Measurements from ENCODE around the gene MYLK2.
"Not testable (repeated sequence)": the region's sequence is repeated elsewhere in the genome, so short reads cannot be mapped to it uniquely, and the experiment has no call there.

Gene MYLK2

DNA sequence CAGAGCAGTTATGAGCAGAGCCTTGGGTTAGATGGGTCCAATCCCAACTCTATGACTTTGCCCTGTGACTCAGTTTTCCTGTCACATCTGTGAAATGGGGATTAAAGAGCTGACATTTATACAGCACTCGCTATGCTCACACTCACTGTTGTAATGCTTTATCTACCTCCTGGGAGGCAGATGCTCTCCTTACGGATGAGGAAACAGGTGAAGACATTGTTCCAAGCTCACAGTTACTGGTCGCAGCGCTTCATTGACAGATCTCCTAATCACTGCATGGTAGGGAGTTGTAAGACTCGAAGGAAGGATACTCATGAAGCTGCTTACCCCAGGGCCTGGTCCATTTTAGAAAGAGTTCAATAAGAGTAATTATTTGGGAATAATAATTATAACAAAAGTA is 2.9 kb upstream of the MYLK2 start:
- DNase-seq, result no peak

DNA sequence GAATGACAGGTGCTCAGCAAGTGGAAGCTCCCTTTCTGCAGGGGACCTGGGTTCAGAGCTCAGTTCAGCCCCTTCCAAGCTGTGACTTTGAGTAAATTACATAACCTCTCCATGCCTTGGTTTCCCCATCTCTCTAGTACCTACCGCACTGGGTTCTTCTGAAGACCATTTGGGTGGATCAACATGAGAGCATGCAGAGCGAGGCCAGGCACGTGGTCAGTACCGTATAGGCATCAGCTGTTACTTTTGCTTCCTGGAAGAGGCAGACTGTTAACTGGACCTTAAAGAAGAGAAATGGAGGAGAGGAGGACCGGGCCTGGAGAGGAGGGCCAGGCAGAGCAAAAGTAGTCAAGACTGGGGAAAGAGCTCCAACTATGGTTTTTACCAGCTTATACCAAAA is 1.7 kb upstream of the MYLK2 start:
- no peak for DNase-seq

DNA sequence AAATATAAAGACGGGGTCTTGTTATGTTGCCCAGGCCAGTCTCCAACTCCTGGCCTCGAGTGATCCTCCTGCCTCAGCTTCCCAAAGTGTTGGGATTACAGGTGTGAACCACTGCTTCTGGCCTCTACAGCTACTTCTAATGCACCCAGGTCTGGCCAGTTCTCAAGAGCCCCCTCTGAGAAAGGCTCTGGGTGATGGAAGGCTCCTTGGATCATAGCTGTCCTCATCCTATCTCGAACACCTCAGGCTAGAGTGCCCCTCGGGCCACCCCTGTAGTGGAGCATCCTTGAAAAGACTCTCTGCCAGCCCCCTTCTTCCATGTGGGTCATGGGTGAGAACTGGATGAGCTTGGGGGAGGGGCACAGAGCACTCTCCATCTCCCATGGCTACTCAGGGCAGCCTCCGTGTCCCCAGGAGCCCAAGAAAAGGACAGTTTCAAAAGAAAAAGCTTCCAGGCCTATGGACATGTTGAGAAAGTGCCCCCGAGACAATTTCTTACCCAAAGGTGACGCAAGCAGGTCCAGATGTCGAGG is 714 bp upstream of the MYLK2 start:
- no peak for DNase-seq

DNA sequence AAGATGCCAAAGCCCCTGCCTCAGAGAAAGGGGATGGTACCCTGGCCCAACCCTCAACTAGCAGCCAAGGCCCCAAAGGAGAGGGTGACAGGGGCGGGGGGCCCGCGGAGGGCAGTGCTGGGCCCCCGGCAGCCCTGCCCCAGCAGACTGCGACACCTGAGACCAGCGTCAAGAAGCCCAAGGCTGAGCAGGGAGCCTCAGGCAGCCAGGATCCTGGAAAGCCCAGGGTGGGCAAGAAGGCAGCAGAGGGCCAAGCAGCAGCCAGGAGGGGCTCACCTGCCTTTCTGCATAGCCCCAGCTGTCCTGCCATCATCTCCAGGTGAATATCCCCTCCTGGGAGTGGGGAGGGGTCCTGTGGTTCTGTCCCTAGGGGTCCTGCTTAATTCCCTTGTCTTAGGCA is 1.1 kb downstream of the MYLK2 start:
- no peak for DNase-seq

DNA sequence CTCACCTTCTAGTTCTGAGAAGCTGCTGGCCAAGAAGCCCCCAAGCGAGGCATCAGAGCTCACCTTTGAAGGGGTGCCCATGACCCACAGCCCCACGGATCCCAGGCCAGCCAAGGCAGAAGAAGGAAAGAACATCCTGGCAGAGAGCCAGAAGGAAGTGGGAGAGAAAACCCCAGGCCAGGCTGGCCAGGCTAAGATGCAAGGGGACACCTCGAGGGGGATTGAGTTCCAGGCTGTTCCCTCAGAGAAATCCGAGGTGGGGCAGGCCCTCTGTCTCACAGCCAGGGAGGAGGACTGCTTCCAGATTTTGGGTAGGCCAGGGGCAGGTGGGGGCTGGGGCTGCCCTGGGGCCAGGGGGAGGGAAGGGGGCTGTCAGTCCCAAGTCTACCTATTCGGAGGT is 2.3 kb downstream of the MYLK2 start:
- DNase-seq, result no peak

DNA sequence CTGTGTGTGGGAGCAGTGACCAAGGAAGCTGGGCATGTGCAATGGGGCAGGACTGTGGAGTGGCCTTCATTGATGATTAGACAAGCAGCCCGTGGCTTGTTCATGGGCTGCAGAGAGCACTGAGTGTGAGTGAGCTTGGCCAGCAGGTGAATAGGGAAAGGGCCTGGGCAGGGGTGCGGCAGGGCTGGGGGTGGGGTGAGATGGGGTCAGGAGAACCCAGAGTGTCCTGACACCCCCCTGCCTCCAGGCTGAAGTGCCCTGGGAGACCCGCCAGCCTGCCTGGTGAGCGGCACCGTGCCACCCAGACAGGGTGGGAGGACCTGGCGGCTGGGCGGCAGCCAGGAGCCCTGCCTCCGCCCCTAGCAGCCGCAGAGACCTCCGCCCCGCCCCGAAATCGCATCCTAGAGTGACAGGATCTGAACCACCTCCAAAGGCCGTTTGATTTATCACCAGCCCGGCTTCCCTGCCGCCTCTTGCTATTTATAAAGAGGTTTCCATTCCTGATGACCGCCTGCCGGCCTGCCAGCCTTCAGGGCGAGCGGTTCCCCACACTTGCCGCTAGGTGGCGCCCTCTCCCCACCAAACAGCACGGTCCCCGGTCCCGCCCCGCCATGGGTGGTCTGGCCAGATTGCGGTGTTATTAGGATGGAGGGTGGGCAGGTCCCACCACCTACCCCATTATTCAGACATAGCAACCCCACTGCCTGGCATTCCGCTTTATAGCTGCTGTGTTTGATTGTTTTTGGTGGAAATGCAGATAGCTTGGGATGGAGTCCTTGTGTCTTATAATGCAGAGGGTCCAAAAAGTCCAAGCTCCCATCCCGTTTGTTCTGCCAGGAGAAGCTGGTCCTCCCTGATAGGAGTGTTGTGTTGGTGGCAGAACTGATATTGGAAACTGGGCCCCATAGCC is 3.5 kb downstream of the MYLK2 start:
- no peak for DNase-seq

DNA sequence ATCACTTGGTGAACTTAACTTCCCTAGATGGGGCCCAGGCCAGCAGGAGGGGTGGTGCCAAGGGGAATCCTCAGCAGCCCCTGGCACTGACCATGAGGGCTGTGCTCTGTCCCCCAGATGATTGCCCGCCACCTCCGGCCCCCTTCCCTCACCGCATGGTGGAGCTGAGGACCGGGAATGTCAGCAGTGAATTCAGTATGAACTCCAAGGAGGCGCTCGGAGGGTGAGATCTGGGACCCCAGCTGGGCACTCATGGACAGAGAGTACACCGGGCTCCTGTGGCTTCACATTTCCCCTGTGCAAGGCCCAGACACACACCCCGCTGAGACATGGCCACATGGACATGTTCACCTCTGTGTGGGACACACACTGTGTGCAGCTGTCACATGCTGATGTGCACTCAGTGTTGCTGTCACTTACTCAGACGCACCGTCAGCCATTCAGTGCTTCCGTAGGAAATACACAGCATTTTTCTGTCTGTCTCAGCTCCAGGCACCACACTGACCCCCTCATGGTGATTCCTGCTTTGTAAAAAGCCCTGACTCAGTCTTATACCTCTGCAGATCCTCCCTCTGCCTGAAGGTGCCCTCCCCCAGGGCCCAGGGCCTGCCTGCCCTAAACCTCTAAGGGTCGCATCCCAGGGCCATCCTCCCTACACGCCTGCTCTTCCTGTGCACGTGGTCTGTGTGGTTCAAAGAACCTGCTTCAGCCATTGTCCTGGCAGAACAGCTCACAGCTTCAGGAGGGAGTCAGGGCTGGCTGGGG is 4.4 kb downstream of the MYLK2 start:
- no peak for DNase-seq

DNA sequence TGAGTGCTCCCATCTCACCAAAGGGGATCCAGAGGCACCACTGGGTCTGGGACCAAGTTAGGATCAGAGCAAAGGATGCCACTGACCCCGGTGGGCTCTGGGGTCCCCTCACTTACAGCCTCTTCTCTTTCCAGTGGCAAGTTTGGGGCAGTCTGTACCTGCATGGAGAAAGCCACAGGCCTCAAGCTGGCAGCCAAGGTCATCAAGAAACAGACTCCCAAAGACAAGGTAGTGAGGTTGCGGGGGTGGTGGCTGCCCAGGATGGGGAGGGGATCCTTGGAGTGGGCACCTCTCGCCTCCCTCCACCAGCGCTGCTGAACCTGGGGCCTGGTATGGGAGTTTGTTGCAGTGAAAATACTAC is 4.9 kb downstream of the MYLK2 start:
- no peak for DNase-seq

DNA sequence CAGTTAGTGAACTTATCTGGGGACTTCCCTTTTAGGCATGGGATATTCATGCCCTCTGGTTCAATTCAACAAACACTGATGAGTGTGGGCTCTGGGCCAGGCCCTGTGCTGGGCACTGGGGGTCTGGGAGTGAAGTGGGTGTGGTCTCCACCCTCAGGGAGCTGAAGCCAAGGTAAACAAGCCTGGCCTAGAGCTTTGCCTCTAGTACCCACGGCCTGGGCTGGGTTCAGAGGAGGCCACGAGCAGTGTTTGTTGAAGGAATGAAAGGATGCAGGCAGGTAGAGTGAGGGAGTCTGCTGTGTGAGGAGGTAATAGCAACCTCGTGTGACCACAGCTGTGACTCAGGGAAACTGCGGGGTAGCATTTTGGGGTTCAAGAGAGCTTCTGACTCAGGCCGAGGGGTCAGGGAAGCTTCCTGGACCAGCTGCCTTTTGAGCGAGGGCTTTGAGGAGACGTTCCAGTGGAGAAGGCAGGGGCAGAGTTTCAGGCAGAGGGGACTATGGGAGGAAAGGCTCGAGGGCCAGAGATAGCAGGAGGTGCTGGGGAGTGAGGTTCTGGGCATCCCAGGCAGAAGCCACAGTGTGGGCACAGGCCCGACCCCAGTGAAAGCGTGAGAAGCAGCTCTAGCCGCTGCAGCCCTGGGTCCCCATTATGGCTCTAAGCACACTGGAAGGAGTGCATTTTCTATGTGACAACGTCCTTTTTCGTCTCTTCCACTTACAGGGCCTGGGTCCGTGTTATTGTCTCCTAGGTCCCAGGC is 5.6 kb downstream of the MYLK2 start:
- no peak for DNase-seq

DNA sequence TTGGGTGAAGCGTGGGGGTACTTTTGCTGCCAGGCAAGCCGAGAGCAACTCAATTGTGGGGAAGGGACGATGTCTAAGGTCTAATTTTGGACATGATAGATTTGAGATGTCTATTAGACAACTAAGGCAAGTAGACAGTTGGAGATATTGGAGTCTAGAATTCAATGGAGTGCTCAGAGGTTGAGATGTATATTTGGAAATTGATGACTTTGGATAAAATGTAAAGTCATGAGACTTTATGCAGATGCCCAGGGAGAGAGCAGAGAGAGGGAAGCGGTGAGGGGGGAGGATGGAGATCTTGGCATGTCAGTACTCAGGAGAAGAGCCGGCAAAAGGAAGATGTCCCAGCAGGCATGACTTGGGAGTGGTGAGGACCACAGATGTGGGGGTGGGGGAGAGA is 6.9 kb downstream of the MYLK2 start:
- DNase-seq, result no peak

DNA sequence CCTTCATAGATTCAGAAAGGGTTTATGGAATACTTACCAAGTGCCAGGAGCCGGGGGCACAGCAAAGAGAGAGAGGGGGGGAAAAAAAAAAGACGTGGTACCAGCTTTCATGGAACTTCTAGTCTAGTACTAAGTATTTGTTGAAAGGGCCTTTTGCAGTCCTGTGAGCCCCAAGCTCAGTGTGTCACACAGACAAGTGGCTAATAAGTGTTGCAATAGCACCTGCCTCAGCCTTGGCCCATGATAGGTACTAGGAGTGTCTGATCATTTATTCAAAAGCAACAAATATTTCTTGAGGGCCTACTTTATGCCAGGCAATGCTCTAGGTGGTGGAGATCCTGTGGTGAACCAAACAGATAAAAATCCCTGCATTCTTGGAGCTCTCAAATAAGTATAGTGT is 7.9 kb downstream of the MYLK2 start:
- DNase-seq, result no peak

DNA sequence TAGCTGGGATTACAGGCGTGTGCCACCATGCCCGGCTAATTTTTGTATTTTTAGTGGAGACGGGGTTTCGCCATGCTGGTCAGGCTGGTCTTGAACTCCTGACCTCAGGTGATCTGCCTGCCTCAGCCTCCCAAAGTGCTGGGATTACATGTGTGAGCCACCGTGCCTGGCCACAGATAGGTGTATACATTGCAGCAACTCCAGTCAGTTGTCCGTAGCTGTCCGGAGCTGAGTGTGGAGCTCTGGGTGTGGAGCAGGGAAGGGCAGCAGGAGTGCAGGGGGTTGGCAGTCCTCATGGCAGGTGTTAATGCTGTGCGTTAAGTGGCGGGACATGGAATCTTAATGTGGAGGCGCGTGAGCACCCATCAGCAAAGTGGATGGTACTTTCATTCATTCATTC is 8.9 kb downstream of the MYLK2 start:
- DNase-seq, result not testable (repeated sequence)

DNA sequence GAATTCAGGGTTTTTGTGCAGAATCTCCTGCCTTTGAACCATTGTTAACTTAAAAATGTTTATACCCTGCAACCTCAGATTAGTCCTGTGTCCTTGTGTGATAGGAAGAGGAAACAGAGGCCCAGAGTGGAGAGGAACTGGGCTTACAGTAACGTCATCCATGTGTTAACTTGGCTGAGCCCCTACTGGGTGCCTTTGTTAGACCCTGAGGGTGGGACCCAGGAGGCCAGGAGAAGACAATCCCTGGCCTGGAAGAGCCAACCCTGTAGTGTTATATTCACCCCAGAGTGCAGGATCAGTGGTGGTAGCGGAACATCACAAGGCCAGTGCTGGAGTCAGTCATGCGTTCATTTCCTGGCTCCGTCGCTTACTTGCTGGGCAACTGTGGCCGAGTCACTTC is 10.6 kb downstream of the MYLK2 start:
- DNase-seq, result no peak

DNA sequence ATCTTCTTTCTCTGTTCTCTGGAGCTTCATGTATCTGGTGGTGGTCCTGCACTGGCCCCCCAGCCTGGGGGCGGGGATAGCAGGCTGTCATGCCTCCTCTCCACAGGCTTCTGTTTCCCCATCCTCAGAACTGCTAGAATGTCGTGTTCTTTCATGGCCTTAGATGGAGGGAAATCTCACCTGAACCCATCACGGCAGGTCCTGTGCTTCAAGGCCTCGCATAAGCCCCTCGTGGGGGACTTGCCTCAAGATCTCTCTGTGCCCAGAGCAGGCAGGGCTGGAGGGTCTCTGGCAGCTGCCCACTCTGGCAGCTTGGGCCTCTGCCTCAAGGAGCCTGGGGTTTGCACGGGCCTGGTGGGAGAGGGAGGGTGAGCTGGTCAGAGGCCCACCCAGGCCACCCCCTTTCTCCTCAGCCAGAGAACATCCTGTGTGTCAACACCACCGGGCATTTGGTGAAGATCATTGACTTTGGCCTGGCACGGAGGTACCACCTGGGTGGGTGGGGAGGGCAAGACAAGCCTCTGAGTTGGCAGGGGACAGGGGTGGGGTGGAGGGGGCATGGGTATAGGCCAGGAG is 11.3 kb downstream of the MYLK2 start:
- DNase-seq, result no peak

DNA sequence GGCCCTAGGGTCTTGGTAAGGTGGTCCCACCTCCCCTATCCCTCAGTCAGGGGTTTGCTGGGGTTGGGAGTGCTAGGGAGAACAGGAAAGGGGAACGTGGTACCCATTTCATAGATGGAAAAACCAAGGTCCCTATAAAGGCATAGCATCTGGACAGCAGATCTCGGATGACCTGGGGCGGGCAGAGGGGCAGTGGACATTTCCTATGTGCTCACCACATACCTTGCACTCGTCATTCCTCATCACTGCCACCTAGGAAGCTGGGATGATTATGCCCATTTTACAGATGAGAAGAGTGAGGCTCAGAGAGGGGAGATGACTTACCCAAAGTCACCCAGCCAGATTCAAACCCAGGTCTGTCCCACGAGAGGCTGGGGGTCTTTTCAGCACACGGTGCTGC is 12.1 kb downstream of the MYLK2 start:
- DNase-seq, result no peak

DNA sequence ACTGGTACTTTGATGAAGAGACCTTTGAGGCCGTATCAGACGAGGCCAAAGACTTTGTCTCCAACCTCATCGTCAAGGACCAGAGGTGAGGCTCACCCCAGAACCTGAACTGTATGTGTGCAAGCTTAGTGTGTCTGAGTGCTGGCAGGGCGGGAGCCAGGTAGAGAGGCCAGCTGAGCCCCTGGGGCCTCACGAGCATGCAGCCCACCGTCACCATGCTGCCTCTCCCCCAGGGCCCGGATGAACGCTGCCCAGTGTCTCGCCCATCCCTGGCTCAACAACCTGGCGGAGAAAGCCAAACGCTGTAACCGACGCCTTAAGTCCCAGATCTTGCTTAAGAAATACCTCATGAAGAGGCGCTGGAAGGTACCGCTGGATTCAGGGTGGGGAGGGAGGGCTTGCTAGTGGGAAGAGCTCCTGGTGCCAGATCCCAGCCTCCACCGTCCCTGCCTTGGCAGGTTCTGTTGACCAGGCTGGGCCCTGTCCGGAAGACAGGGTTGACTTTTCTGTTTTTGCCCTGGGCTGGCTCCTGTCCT is 12.7 kb downstream of the MYLK2 start:
- DNase-seq, result no peak

DNA sequence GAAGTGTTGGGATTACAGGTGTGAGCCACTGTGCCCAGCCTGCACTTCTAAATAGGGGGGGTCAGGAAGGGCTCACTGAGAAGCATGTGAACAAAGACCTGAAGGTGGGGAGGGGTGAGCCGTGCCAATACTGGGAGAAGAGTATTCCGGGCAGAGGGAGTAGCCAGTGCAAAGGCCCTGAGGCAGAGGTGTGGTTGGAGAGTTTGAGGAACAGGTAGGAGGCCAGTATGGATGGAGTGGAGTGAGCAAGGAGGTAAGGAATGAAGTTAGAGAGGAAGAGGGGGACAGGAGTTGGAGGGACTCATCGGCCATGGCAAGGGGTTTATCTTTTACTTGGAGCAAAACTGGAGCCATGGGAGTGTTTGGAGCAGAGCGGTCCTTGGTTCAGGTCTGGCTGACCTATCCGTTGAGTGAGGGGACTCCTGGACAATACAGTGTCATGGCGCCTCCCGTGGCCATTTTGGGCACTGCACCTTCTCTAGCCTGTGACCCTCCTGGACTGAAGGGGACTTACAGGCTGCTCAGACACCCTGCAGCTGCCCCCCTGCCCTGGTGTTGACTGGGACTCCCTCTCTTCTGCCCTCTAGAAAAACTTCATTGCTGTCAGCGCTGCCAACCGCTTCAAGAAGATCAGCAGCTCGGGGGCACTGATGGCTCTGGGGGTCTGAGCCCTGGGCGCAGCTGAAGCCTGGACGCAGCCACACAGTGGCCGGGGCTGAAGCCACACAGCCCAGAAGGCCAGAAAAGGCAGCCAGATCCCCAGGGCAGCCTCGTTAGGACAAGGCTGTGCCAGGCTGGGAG is 14.2 kb downstream of the MYLK2 start:
- DNase-seq, result no peak

DNA sequence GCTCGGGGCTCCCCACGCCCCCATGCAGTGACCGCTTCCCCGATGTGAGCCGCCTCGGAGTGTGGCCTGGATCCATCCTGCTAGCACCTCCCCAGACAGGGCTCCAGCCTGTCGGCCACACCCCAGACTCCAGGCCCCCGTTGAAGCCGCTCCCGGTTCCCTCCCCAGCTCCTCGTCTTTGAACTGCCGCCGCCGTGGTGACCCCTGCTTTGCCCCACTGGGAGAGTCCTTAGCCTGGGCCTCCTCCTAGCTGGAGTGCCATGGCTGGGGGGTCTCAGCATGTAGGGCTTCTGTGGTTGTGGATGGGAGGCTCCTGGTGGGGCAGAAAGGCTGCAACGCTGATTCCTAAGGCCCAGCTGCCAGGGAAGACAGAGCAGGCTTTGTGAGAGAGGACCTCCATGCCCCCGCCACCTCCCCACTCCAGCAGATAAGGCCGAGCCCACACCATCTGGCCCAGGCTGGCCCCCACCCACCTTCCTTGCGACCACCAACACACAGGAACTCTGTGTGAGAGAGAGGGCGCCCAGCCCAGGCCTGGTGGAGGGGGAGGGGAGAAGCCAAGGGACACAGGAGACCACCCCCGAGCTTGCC is 14.9 kb downstream of the MYLK2 start:
- DNase-seq, result no peak

DNA sequence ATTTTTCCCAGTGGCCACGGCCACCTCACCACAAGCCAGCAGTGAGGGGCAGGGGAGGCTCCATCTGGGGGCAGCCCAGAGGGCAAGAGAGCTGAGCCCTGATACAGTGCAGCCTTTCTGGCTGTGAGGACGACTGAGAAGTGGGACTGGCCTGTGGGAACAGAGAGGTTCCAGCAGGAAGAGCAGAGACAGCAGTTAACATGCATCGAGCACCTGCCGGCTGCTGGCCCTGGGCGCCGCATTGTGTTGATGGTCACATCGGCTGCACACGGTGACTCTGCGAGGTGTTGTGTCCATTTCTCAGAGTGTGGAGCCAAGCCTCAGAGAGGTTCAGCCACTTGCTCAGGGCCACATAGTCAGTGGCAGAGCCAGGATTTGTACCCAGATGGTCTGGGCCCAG is 16.4 kb downstream of the MYLK2 start:
- no peak for DNase-seq

DNA sequence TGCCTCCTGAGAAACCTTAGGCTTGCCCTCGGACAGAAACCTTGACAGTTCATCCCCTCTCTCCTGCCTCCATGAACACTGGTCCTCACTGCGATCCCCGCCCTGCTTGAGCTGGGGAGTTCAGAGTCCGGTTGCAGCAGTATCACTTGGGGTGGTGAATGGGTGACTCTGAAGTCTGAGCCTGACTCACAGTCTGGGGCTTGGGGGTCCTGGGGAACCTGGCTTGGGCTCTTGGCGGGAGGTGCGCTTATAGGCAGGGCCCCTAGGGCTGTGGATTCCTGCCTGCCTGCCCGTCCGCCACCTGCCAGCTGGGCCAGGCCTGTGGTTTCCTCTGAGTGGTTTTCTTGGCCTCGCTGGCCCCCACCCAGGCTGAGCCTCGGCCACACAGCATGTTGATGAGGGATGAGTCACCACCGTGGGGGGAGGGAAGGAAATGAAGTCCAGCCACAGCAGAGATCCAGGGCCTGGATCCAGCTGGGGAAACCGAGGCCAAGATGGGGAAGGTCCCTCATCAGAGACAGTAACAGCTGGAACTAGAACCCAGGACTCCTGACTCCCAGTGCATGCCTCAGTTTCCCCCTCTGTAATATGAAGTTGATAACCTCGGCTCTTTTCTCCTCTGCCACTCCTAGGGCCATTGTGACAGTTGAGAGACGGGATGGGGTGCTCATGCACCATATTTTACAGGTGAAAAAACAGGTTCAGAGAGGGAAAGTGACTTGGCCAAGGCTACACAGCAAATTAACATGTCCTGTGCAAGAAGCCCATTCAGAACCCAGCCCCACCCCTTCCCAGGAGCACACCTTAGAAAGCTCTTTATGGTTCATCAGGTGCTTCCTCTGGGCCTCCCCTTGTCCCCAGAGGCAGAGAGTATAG is 17.1 kb downstream of the MYLK2 start:
- no peak for DNase-seq
